GM12878 (cell line): ENCODE results near the gene BSN. TPM values are rescaled to one million over a fixed set of nuclear protein-coding genes. Genes with fewer than 3 reads are reported as not detected.

Experiments
- ATAC-seq: fragments of 200-7000 bp; cut with Tn5 transposase; 3 replicates; pipeline ENCODE4 v1.9.1; 2020; ENCODE audit warnings: mild to moderate bottlenecking, moderate library complexity
- BruUV-seq: library from RNA; stranded (reverse); fragments of 400-500 nt; replicated peaks from 2 replicates; lab custom pipeline; 2021; lab: Mats Ljungman, UMichigan
- CTCF ChIA-PET: fragments of 300-600 bp; sonication (Branson Sonifier 250); formaldehyde crosslinking; extraction: SDS; loops from one replicate; lab custom pipeline; 2021; ENCODE audit warnings: inconsistent platforms; lab: Yijun Ruan, JAX
- POLR2A ChIA-PET: fragments of 350-600 bp; formaldehyde crosslinking; extraction: SDS; loops from one replicate; lab custom pipeline; 2021; ENCODE audit warnings: inconsistent platforms; lab: Charles Lee
- RAD21 ChIA-PET: fragments of 300-600 bp; sonication (Branson Sonifier 250); formaldehyde crosslinking; loops from one replicate; lab custom pipeline; 2023; ENCODE audit warnings: antibody characterized with exemption; ENCODE audit not compliant: unreplicated experiment; lab: Charles Lee
- SMC1A ChIA-PET: fragments of 300-600 bp; sonication (Branson Sonifier 250); formaldehyde crosslinking; loops from one replicate; lab custom pipeline; 2023; ENCODE audit not compliant: unreplicated experiment, uncharacterized antibody; lab: Charles Lee
- DNase-seq: peaks from one replicate; pipeline ENCODE4 v3.0.0-alpha.2; 2011; ENCODE audit warnings: low read depth, low spot score
- FAIRE-seq: peaks from 3 replicates; lab custom pipeline; 2011; peaks lifted over from hg19 to GRCh38; lab: Jason Lieb, UNC
- H2AFZ ChIP-seq: 2 replicates; pipeline ENCODE4 v1.6.0; 2011; ENCODE audit warnings: low read depth, low read length, control low read depth; ENCODE audit not compliant: control insufficient read depth
- H3K27ac ChIP-seq: 2 replicates; pipeline ENCODE4 v1.5.1; 2011; ENCODE audit warnings: control low read depth; ENCODE audit not compliant: control insufficient read depth, insufficient read depth
- H3K27me3 ChIP-seq, 2 experiments: replicated peaks in 1 of 2; 2 replicates each; pipeline versions ENCODE4 v1.6.0 to v1.6.1; 2011; ENCODE audit warnings: low read length in 1 of 2; ENCODE audit not compliant: control insufficient read depth in 2 of 2, insufficient read depth in 2 of 2
- H3K36me3 ChIP-seq, 2 experiments: 2 replicates each; pipeline ENCODE4 v1.5.1; 2011; ENCODE audit warnings: low read length in 1 of 2; ENCODE audit not compliant: control insufficient read depth in 2 of 2, insufficient read depth in 2 of 2
- H3K4me1 ChIP-seq: 2 replicates; pipeline ENCODE4 v1.6.1; 2011; ENCODE audit warnings: mild to moderate bottlenecking, low read length, moderate library complexity, mixed read lengths; ENCODE audit not compliant: control insufficient read depth, insufficient read depth
- H3K4me2 ChIP-seq: 2 replicates; pipeline ENCODE4 v1.6.0; 2011; ENCODE audit warnings: control low read depth; ENCODE audit not compliant: control insufficient read depth, insufficient read depth
- H3K4me3 ChIP-seq: fragments of 200-600 bp; sonication (generic); 2 replicates; pipeline ENCODE4 v1.5.1; 2016
- H3K79me2 ChIP-seq: 2 replicates; pipeline ENCODE4 v1.6.0; 2011; ENCODE audit warnings: low read length; ENCODE audit not compliant: control insufficient read depth, insufficient read depth
- H3K9ac ChIP-seq: 2 replicates; pipeline ENCODE4 v1.8.0; 2011; ENCODE audit warnings: low read length, control low read depth, mixed read lengths; ENCODE audit not compliant: control insufficient read depth, insufficient read depth
- H3K9me3 ChIP-seq: replicated peaks from 3 replicates; pipeline ENCODE4 v1.5.1; 2011; ENCODE audit warnings: mild to moderate bottlenecking, low read length; ENCODE audit not compliant: control insufficient read depth, insufficient read depth
- H4K20me1 ChIP-seq: 2 replicates; pipeline ENCODE4 v1.6.0; 2011; ENCODE audit not compliant: control insufficient read depth, insufficient read depth
- BHLHE40 ChIP-seq, 2 experiments: fragments of 450-650 bp in 1 of 2; IDR thresholded peaks; 2 replicates each; pipeline ENCODE4 v1.6.1; 2011 to 2017; ENCODE audit warnings: low read depth in 2 of 2, borderline replicate concordance in 1 of 2, improper control_type of control experiment in 1 of 2, low read length in 1 of 2, mild to moderate bottlenecking in 1 of 2
- DPF2 ChIP-seq: fragments of 450-650 bp; IDR thresholded peaks from 2 replicates; pipeline ENCODE4 v1.6.1; 2017; ENCODE audit warnings: mild to moderate bottlenecking
- GATAD2B ChIP-seq: fragments of 450-650 bp; conservative IDR thresholded peaks from 2 replicates; pipeline ENCODE4 v1.6.1; 2017; ENCODE audit warnings: low read depth, mild to moderate bottlenecking, moderate library complexity
- JUND ChIP-seq: IDR thresholded peaks from 2 replicates; pipeline ENCODE4 v1.6.1; 2012; ENCODE audit warnings: low read depth, mild to moderate bottlenecking, low read length, improper control_type of control experiment, moderate library complexity
- MAX ChIP-seq: IDR thresholded peaks from 2 replicates; pipeline ENCODE4 v1.6.1; 2012; ENCODE audit warnings: low read depth, low read length, improper control_type of control experiment
- MEF2A ChIP-seq: IDR thresholded peaks from 2 replicates; pipeline ENCODE4 v1.6.1; 2011; ENCODE audit warnings: low read depth, mild to moderate bottlenecking, low read length, moderate library complexity; ENCODE audit not compliant: insufficient read depth
- MTA3 ChIP-seq: IDR thresholded peaks from 2 replicates; pipeline ENCODE4 v1.6.1; 2012; ENCODE audit warnings: low read length, inconsistent platforms, borderline replicate concordance
- MYB ChIP-seq: fragments of 150-350 bp; IDR thresholded peaks from 2 replicates; pipeline ENCODE4 v1.6.1; 2014; ENCODE audit warnings: mild to moderate bottlenecking, low read depth, low read length, borderline replicate concordance
- RFX5 ChIP-seq: IDR thresholded peaks from 2 replicates; pipeline ENCODE4 v1.6.1; 2011; ENCODE audit warnings: low read depth, low read length, improper control_type of control experiment
- SMAD1 ChIP-seq: fragments of 450-650 bp; IDR thresholded peaks from 2 replicates; pipeline ENCODE4 v1.6.1; 2018; ENCODE audit warnings: mild to moderate bottlenecking, low read depth; ENCODE audit not compliant: partially characterized antibody
- SMC3 ChIP-seq: IDR thresholded peaks from 2 replicates; pipeline ENCODE4 v1.6.1; 2011; ENCODE audit warnings: low read length, improper control_type of control experiment, borderline replicate concordance
- ZNF384 ChIP-seq: IDR thresholded peaks from 2 replicates; pipeline ENCODE4 v1.6.1; 2012; ENCODE audit warnings: low read depth, mild to moderate bottlenecking, low read length, improper control_type of control experiment, borderline replicate concordance
- WGBS: methylation state at CpG from one replicate; pipeline ENCODE4 v1.1.6; 2016; ENCODE audit warnings: low lambda C conversion rate; ENCODE audit not compliant: insufficient replicate concordance, insufficient coverage; ENCODE audit errors: missing lambda C conversion rate; 5-methylcytosine and 5-hydroxymethylcytosine counted together
- in situ Hi-C: fragments of 300-500 bp; cut with MboI; formaldehyde crosslinking; loops from 9 replicates; pipeline ENCODE4 v1.14.3; 2018; ENCODE audit warnings: mixed read lengths
- intact Hi-C: fragments of 100-400 bp; cut with micrococcal nuclease; formaldehyde crosslinking; loops from one replicate; pipeline ENCODE4 v1.14.2; 2022; ENCODE audit not compliant: unreplicated experiment
- polyA plus RNA-seq, 11 experiments: library from polyadenylated mRNA; depleted of rRNA in 4 of 11; unstranded in 6 of 11; stranded (reverse) in 5 of 11; fragments of >200 nt; fragmentation: Nextera tagmentation in 4 of 11; fragmentation: Illumina TruSeq in 1 of 11; extraction: Ambion mirVana in 4 of 11; extraction: Trizol in 1 of 11; gene quantifications; 1 replicate in 1 of 11; 2 replicates in 10 of 11; pipeline versions ENCODE4 v1.2.1 to v1.2.3, GENCODE V29; 2011 to 2016; ENCODE audit warnings: inconsistent platforms in 2 of 11, missing spikeins in 2 of 11, low read depth in 1 of 11
- total RNA-seq, 4 experiments: library from RNA; depleted of rRNA in 3 of 4; stranded (reverse); fragments of >200 nt in 3 of 4; fragmentation: Illumina TruSeq in 1 of 4; extraction: Trizol in 1 of 4; gene quantifications; 2 replicates each; pipeline versions ENCODE4 v1.2.1 to v1.2.3, GENCODE V29; 2013 to 2021
- TF ChIP-seq, protein P1 (sequence below): fragments of 450-650 bp; formaldehyde crosslinking; IDR thresholded peaks from 2 replicates; pipeline ENCODE4 v1.5.0; 2022; ENCODE audit warnings: mild to moderate bottlenecking, missing genetic modification characterization

BSN gene
- total and polyA plus RNA-seq, 10 of the 15 experiments (the other 5 are each of a cell fraction or from before 2014, with no cell fraction given): under 0.01 to 0.19 (median 0.05) TPM; not detected in 1

- no peaks in the 10 kb centered on the region for H3K36me3 ChIP-seq
- H3K9ac ChIP-seq: no peak overlapping the region
- H3K27ac ChIP-seq: no peak overlapping the region
- DNase-seq (no peak), ATAC-seq (no peak), FAIRE-seq (no peak)
- H3K9me3 ChIP-seq: no peaks in the 10 kb centered on the region
- TF ChIP-seq DPF2 (no peak), MYB (no peak), MAX (no peak), ZNF384 (no peak), MEF2A (no peak), SMC3 (no peak), JUND (no peak), BHLHE40 (IDR thresholded peaks at IDR 0.05; ENCODE audit: borderline replicate concordance in 1 of 2, low read depth in 2 of 2, low read length in 1 of 2) (no peak), RFX5 (no peak), MTA3 (no peak), SMAD1 (no peak), GATAD2B (no peak)
- TF ChIP-seq, protein P1, sequence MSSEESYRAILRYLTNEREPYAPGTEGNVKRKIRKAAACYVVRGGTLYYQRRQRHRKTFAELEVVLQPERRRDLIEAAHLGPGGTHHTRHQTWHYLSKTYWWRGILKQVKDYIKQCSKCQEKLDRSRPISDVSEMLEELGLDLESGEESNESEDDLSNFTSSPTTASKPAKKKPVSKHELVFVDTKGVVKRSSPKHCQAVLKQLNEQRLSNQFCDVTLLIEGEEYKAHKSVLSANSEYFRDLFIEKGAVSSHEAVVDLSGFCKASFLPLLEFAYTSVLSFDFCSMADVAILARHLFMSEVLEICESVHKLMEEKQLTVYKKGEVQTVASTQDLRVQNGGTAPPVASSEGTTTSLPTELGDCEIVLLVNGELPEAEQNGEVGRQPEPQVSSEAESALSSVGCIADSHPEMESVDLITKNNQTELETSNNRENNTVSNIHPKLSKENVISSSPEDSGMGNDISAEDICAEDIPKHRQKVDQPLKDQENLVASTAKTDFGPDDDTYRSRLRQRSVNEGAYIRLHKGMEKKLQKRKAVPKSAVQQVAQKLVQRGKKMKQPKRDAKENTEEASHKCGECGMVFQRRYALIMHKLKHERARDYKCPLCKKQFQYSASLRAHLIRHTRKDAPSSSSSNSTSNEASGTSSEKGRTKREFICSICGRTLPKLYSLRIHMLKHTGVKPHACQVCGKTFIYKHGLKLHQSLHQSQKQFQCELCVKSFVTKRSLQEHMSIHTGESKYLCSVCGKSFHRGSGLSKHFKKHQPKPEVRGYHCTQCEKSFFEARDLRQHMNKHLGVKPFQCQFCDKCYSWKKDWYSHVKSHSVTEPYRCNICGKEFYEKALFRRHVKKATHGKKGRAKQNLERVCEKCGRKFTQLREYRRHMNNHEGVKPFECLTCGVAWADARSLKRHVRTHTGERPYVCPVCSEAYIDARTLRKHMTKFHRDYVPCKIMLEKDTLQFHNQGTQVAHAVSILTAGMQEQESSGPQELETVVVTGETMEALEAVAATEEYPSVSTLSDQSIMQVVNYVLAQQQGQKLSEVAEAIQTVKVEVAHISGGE (CRISPR knock-in tag): no peak
- ChIA-PET CTCF (interaction anchor here (0.6 kb wide), 1 partner anchor 100 kb away, joined by 3 read pairs; no protein-coding TSS in a partner anchor), POLR2A (no interaction called here), SMC1A (no interaction called here), RAD21 (no interaction called here)
- intact Hi-C loops (no loop called here), in situ Hi-C loops (no loop called here)
- H3K4me3 ChIP-seq: no peak overlapping the region
- BruUV-seq: no TSS peak
- H3K4me1 ChIP-seq: peaks cover 9% of the 10 kb centered on the region
- H2AFZ ChIP-seq: no peak overlapping the region
- 18% methylated on average over 8 of the region's 8 CpGs for WGBS
- H3K27me3 ChIP-seq: no peaks in the 10 kb centered on the region
- no peaks in the 10 kb centered on the region for H3K79me2 ChIP-seq
- H3K4me2 ChIP-seq: no peak overlapping the region
- H4K20me1 ChIP-seq: no peaks in the 10 kb centered on the region
These were observed 90.4 kb downstream of the BSN start for GRCh38 chr3:49644684-49645083.
